Pancreas (tissue), 10 donors: ENCODE data around the gene GMPPA. TPM values are rescaled to one million over a fixed set of nuclear protein-coding genes. Genes with fewer than 3 reads are reported as not detected.
A peak's percentile ranks its signal among the peaks of the same experiment; 100 is the strongest.

Experiments
- ATAC-seq, 4 donors: fragments of 200-7000 bp; cut with Tn5 transposase; one replicate each; pipeline versions ENCODE4 v1.8.0 to v1.9.1; 2020; ENCODE audit warnings: mild to moderate bottlenecking in 4 of 4, moderate library complexity in 4 of 4
- DNase-seq, 6 donors: peaks; one replicate each; pipeline ENCODE4 v3.0.0-alpha.2; 2020
- FAIRE-seq: peaks from 2 replicates; lab custom pipeline; 2012; peaks lifted over from hg19 to GRCh38; lab: Jason Lieb, UNC
- H3K27ac ChIP-seq, 4 donors: fragments of 200-600 bp; sonication (generic); 1 replicate in 3 of 4; 2 replicates in 1 of 4; pipeline versions ENCODE4 v1.5.0 to v1.8.0; 2020
- H3K27me3 ChIP-seq, 4 donors: fragments of 200-600 bp; one replicate each; pipeline ENCODE4 v1.8.0; 2021
- H3K36me3 ChIP-seq, 3 donors: fragments of 200-600 bp; sonication (generic) in 1 of 3; one replicate each; pipeline versions ENCODE4 v1.5.0 to v1.8.0; 2020 to 2021
- H3K4me1 ChIP-seq, 3 donors: fragments of 200-600 bp; one replicate each; pipeline ENCODE4 v1.8.0; 2021
- H3K4me3 ChIP-seq, 4 donors: fragments of 200-600 bp; sonication (generic) in 2 of 4; one replicate each; pipeline versions ENCODE4 v1.5.0 to v1.8.0; 2020 to 2021
- H3K9me3 ChIP-seq, 4 donors: fragments of 200-600 bp; one replicate each; pipeline ENCODE4 v1.8.0; 2021
- CTCF ChIP-seq, 4 donors: fragments of 200-600 bp; sonication (generic) in 3 of 4; IDR thresholded peaks; one replicate each; pipeline versions ENCODE4 v1.5.0 to v1.8.0; 2021; ENCODE audit warnings: antibody characterized with exemption in 4 of 4
- WGBS, 2 donors: extraction: QIAGEN DNeasy Blood & Tissue Kit; methylation state at CpG; one replicate each; pipeline ENCODE4 v1.1.7; 2013; 5-methylcytosine and 5-hydroxymethylcytosine counted together
- intact Hi-C, 3 donors: fragments of 100-400 bp; cut with DNase I; formaldehyde crosslinking; loops; one replicate each; pipeline versions ENCODE4 v1.11.1 to v1.14.2; 2022
- microRNA-seq, 2 donors: library from miRNA; unstranded; fragments of <30 nt; microRNA quantifications; one replicate each; pipeline versions ENCODE4 to v1.1.0, GENCODE V29; 2019 to 2020
- polyA plus RNA-seq, 2 donors: library from polyadenylated mRNA; stranded (reverse); fragments of 200-250 nt; gene quantifications; one replicate each; pipeline ENCODE4 v1.2.3, GENCODE V29; 2013
- total RNA-seq, 6 donors: library from RNA; stranded (reverse); fragmentation: NEBNext Ultra II Directional in 4 of 6; extraction: Animal tissue kit (Norgen Biotek cat#: 25700) in 4 of 6; gene quantifications; one replicate each; pipeline versions ENCODE4 v1.2.1 to v1.2.4, GENCODE V29; 2021 to 2023
- donor health status: healthy with polysubstance abuse.
- donor health status: DM: no; HTN: no; CAD: no; lungs with moderate emphysema.
- donor health status: DM: no; HTN: no; CAD: no.
- donor health status: control.
- donor health status: control.
- donor health status: Bipolar disorder and iron deficiency.
- donor health status: DM: yes; HTN: yes; CAD: no.
- donor health status: DM: no; HTN: no; CAD: no.
- donor health status: DM: no; HTN: no; CAD: no.
- donor health status: DM: yes; HTN: yes; CAD: no.

GMPPA gene
- total and polyA plus RNA-seq, 8 donors = 24.4 to 90.8 (median 35.6) TPM

- no peak for FAIRE-seq
- no peaks in the 10 kb centered on the region for H3K9me3 ChIP-seq
- H3K4me3 ChIP-seq = no peak overlapping the region
- H3K4me1 ChIP-seq = peaks cover 0 to 9% (median 4%) of the 10 kb centered on the region in 3 donors
- no peak for ATAC-seq
- H3K36me3 ChIP-seq = no peaks in the 10 kb centered on the region
- intact Hi-C loops = no loop called here
- H3K27ac ChIP-seq = no peak overlapping the region
- 66 to 72% methylated on average over 12 of the region's 12 CpGs for WGBS, 2 donors
- no peaks in the 10 kb centered on the region for H3K27me3 ChIP-seq
- no peak for DNase-seq
- TF ChIP-seq CTCF (IDR thresholded peaks at IDR 0.05) = no peak
Measured at GRCh38 chr2:219553463-219553963, 54.8 kb downstream of the GMPPA start.

DNA sequence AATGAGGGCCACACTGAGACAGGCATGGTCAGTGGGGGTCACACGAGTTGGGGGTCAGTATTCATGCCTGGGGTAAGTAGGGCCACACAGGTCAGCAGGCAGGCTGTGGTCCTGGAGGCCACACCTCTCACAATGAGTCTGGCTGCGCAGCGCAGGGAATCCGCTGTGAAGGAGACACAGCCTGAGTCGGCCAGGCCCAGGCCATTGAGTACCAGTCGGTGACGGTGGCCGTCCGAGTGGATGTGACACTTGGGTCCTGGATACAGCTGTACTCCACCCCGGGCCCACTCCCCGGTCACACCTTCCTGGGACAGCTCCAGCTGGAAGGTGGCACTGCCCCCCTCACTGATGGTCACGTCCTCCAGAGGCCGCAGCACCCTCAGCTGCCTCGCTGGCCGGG, 55.7 kb downstream of the GMPPA start:
- TF ChIP-seq CTCF (IDR thresholded peaks at IDR 0.05) = no peak
- FAIRE-seq (no peak), ATAC-seq (no peak), DNase-seq (peak in 2 of 6 donors; percentile 60 to 84)
- intact Hi-C loops = no loop called here
- Histone ChIP-seq H3K4me3 (no peak overlapping the region), H3K27me3 (no peaks in the 10 kb centered on the region), H3K27ac (no peak overlapping the region), H3K36me3 (no peaks in the 10 kb centered on the region), H3K9me3 (no peaks in the 10 kb centered on the region), H3K4me1 (peaks cover 0 to 9% (median 4%) of the 10 kb centered on the region in 3 donors)
- 89 to 92% methylated on average over 15 of the region's 15 CpGs for WGBS, 2 donors

DNA sequence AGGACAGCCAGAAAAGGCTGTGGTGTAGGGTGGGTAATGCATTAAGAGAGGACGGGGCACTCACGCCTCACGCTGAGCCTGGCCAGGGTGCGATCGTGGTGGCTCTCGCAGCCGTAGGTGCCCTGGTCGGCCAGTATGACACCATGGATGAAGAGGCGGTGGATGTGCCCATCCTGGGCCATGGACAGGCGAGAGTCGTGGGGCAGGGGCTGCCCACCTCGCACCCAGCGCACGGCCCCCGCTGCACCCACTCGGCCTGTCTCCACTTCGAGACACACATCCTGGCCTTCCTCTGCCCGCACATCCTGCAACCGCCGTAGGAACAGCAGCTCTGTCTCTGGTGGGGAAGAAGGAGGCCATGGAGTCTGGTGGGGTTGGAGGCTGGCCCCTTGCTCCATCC, 57.3 kb downstream of the GMPPA start:
- FAIRE-seq (no peak), ATAC-seq (no peak), DNase-seq (peak in 2 of 6 donors; percentile 21 to 61)
- no peaks in the 10 kb centered on the region for H3K9me3 ChIP-seq
- intact Hi-C loops = no loop called here
- TF ChIP-seq CTCF (IDR thresholded peaks at IDR 0.05) = no peak
- peaks cover 0 to 9% (median 4%) of the 10 kb centered on the region in 3 donors for H3K4me1 ChIP-seq
- H3K4me3 ChIP-seq = no peak overlapping the region
- no peak overlapping the region for H3K27ac ChIP-seq
- H3K27me3 ChIP-seq = no peaks in the 10 kb centered on the region
- no peaks in the 10 kb centered on the region for H3K36me3 ChIP-seq
- 95 to 97% methylated on average over 20 of the region's 20 CpGs for WGBS, 2 donors

- no peak for TF ChIP-seq CTCF (IDR thresholded peaks at IDR 0.05)
- no peaks in the 10 kb centered on the region for H3K27me3 ChIP-seq
- intact Hi-C loops = no loop called here
- no peak overlapping the region for H3K27ac ChIP-seq
- 94% methylated on average over 19 of the region's 19 CpGs for WGBS, 2 donors
- peak in 1 of 6 donors; percentile 51 for DNase-seq
- no peaks in the 10 kb centered on the region for H3K36me3 ChIP-seq
- FAIRE-seq = no peak
- peaks cover 0 to 9% (median 4%) of the 10 kb centered on the region in 3 donors for H3K4me1 ChIP-seq
- H3K4me3 ChIP-seq = no peak overlapping the region
- H3K9me3 ChIP-seq = no peaks in the 10 kb centered on the region
- no peak for ATAC-seq
Measured at GRCh38 chr2:219556413-219556812, 57.7 kb downstream of the GMPPA start.

Small RNA genes within 50 kb of the gene (microRNA-seq; reads per million reads assigned to microRNA genes)
- gene MIR3132 = 0 reads per million in 2 donors

Other genes starting within 250 kb of the GMPPA start
- gene TUBA4B, start 245.6 kb upstream of the GMPPA start, total RNA-seq = not detected
- gene TUBA4B, start 245.6 kb upstream of the GMPPA start, polyA plus RNA-seq = not detected
- gene TUBA4A, start 245.0 kb upstream of the GMPPA start, total RNA-seq = 10 to 100 TPM; 12.2 to 19.5 (median 13.3) TPM
- gene TUBA4A, start 245.0 kb upstream of the GMPPA start, polyA plus RNA-seq = 10 to 100 TPM; 15.6 to 51.5 TPM
- 10 to 100 TPM; 44.5 to 66.7 (median 60.8) TPM for gene DNAJB2, start 219.5 kb upstream of the GMPPA start, total RNA-seq
- 10 to 100 TPM; 82.3 to 96.3 TPM for gene DNAJB2, start 219.5 kb upstream of the GMPPA start, polyA plus RNA-seq
- gene PTPRN, start 189.5 kb upstream of the GMPPA start, total RNA-seq = 10 to 100 TPM in 4 of 6 donors, 1 to 10 TPM in 2; 6.3 to 81.7 (median 23.7) TPM
- 100 to 1,000 TPM in 1 of 2 donors, 10 to 100 TPM in 1; 58.3 to 220 TPM for gene PTPRN, start 189.5 kb upstream of the GMPPA start, polyA plus RNA-seq
- gene RESP18, start 166.1 kb upstream of the GMPPA start, total RNA-seq = not detected
- gene RESP18, start 166.1 kb upstream of the GMPPA start, polyA plus RNA-seq = under 1 TPM in 1 of 2 donors, not detected in 1; 0.16 TPM
- gene DNPEP, start 111.0 kb upstream of the GMPPA start, total RNA-seq = 10 to 100 TPM; 21.0 to 32.8 (median 25.1) TPM
- 10 to 100 TPM; 54.6 to 89.4 TPM for gene DNPEP, start 111.0 kb upstream of the GMPPA start, polyA plus RNA-seq
- 1 to 10 TPM in 5 of 6 donors, under 1 TPM in 1; 0.75 to 6.1 (median 1.9) TPM for gene DES, start 80.5 kb upstream of the GMPPA start, total RNA-seq
- 100 to 1,000 TPM in 1 of 2 donors, 10 to 100 TPM in 1; 12.6 to 101 TPM for gene DES, start 80.5 kb upstream of the GMPPA start, polyA plus RNA-seq
- gene SPEG, start 64.0 kb upstream of the GMPPA start, total RNA-seq = 1 to 10 TPM; 2.6 to 4.9 (median 3.6) TPM
- 10 to 100 TPM; 21.9 to 33.3 TPM for gene SPEG, start 64.0 kb upstream of the GMPPA start, polyA plus RNA-seq
- under 1 TPM in 2 of 6 donors, not detected in 4; 0.04 to 0.09 TPM for gene ASIC4, start 15.6 kb downstream of the GMPPA start, total RNA-seq
- gene ASIC4, start 15.6 kb downstream of the GMPPA start, polyA plus RNA-seq = under 1 TPM; 0.27 to 0.38 TPM
- 100 to 1,000 TPM in 1 of 6 donors, 10 to 100 TPM in 5; 55.1 to 105 (median 68.5) TPM for gene CHPF, start 44.9 kb downstream of the GMPPA start, total RNA-seq
- 10 to 100 TPM; 63.4 to 83.3 TPM for gene CHPF, start 44.9 kb downstream of the GMPPA start, polyA plus RNA-seq
- gene TMEM198, start 45.1 kb downstream of the GMPPA start, total RNA-seq = 1 to 10 TPM; 2.6 to 7.1 (median 5.1) TPM
- gene TMEM198, start 45.1 kb downstream of the GMPPA start, polyA plus RNA-seq = 10 to 100 TPM in 1 of 2 donors, 1 to 10 TPM in 1; 9.0 to 13.3 TPM
- gene OBSL1, start 72.6 kb downstream of the GMPPA start, total RNA-seq = 10 to 100 TPM; 54.7 to 94.5 (median 68.2) TPM
- 100 to 1,000 TPM; 270 to 332 TPM for gene OBSL1, start 72.6 kb downstream of the GMPPA start, polyA plus RNA-seq
- gene INHA, start 73.4 kb downstream of the GMPPA start, total RNA-seq = 1 to 10 TPM in 5 of 6 donors, under 1 TPM in 1; 0.94 to 8.9 (median 3.9) TPM
- 1 to 10 TPM; 3.5 to 4.1 TPM for gene INHA, start 73.4 kb downstream of the GMPPA start, polyA plus RNA-seq
- gene STK11IP, start 99.0 kb downstream of the GMPPA start, total RNA-seq = 10 to 100 TPM in 5 of 6 donors, 1 to 10 TPM in 1; 9.0 to 22.6 (median 12.2) TPM
- 10 to 100 TPM; 39.2 to 43.8 TPM for gene STK11IP, start 99.0 kb downstream of the GMPPA start, polyA plus RNA-seq
- gene SLC4A3, start 128.7 kb downstream of the GMPPA start, total RNA-seq = 1 to 10 TPM; 1.4 to 6.1 (median 2.4) TPM
- 10 to 100 TPM in 1 of 2 donors, 1 to 10 TPM in 1; 9.9 to 10.2 TPM for gene SLC4A3, start 128.7 kb downstream of the GMPPA start, polyA plus RNA-seq